ENCODE measurements around the gene LONP1. TPM values are rescaled to one million over a fixed set of nuclear protein-coding genes. Genes with fewer than 3 reads are reported as not detected.
"Not testable (repeated sequence)": the region's sequence is repeated elsewhere in the genome, so short reads cannot be mapped to it uniquely, and the experiment has no call there.

Gene LONP1
- total RNA-seq, 1 donor from 2014 or later, result 64.4 TPM

- no peak for DNase-seq (ENCODE audit: low spot score)
- TF ChIP-seq CTCF (IDR thresholded peaks at IDR 0.05; ENCODE audit: unreplicated experiment), result no peak
- H3K27me3 Mint-ChIP-seq (ENCODE audit: unreplicated experiment), result peaks cover 3% of the 10 kb centered on the region
- no peak overlapping the region for H3K27ac Mint-ChIP-seq (ENCODE audit: unreplicated experiment)
- H3K36me3 Mint-ChIP-seq (ENCODE audit: low read depth, unreplicated experiment), result peaks cover 24% of the 10 kb centered on the region
- H3K4me3 Mint-ChIP-seq (ENCODE audit: unreplicated experiment), result no peak overlapping the region
- H3K9me3 Mint-ChIP-seq (ENCODE audit: unreplicated experiment), result no peaks in the 10 kb centered on the region
- no peaks in the 10 kb centered on the region for H3K4me1 Mint-ChIP-seq (ENCODE audit: unreplicated experiment)
Observed at GRCh38 chr19:5705552-5705951, 14.4 kb downstream of the LONP1 start.

GRCh38 chr19:5703819-5704818, 15.8 kb downstream of the LONP1 start:
- DNase-seq (ENCODE audit: low spot score), result no peak
- peaks cover 26% of the 10 kb centered on the region for H3K36me3 Mint-ChIP-seq (ENCODE audit: low read depth, unreplicated experiment)
- H3K4me3 Mint-ChIP-seq (ENCODE audit: unreplicated experiment), result no peak overlapping the region
- H3K4me1 Mint-ChIP-seq (ENCODE audit: unreplicated experiment), result no peaks in the 10 kb centered on the region
- H3K27me3 Mint-ChIP-seq (ENCODE audit: unreplicated experiment), result peaks cover 4% of the 10 kb centered on the region
- no peak for TF ChIP-seq CTCF (IDR thresholded peaks at IDR 0.05; ENCODE audit: unreplicated experiment)
- H3K27ac Mint-ChIP-seq (ENCODE audit: unreplicated experiment), result no peak overlapping the region
- H3K9me3 Mint-ChIP-seq (ENCODE audit: unreplicated experiment), result no peaks in the 10 kb centered on the region

- H3K27me3 Mint-ChIP-seq (ENCODE audit: unreplicated experiment); H3K4me1 Mint-ChIP-seq (ENCODE audit: unreplicated experiment); H3K9me3 Mint-ChIP-seq (ENCODE audit: unreplicated experiment); H3K4me3 Mint-ChIP-seq (ENCODE audit: unreplicated experiment); DNase-seq (ENCODE audit: low spot score); H3K27ac Mint-ChIP-seq (ENCODE audit: unreplicated experiment): not testable (repeated sequence)
- H3K36me3 Mint-ChIP-seq (ENCODE audit: low read depth, unreplicated experiment), result peaks cover 28% of the 10 kb centered on the region
Observed at GRCh38 chr19:5702053-5702410, 17.9 kb downstream of the LONP1 start.

GRCh38 chr19:5700455-5701092, 19.4 kb downstream of the LONP1 start:
- Mint-ChIP-seq H3K27ac (ENCODE audit: unreplicated experiment) (no peak overlapping the region), H3K9me3 (ENCODE audit: unreplicated experiment) (no peaks in the 10 kb centered on the region), H3K4me3 (ENCODE audit: unreplicated experiment) (no peak overlapping the region), H3K27me3 (ENCODE audit: unreplicated experiment) (peaks cover 4% of the 10 kb centered on the region), H3K4me1 (ENCODE audit: unreplicated experiment) (no peaks in the 10 kb centered on the region), H3K36me3 (ENCODE audit: low read depth, unreplicated experiment) (peaks cover 21% of the 10 kb centered on the region)
- DNase-seq (ENCODE audit: low spot score), result no peak
- no peak for TF ChIP-seq CTCF (IDR thresholded peaks at IDR 0.05; ENCODE audit: unreplicated experiment)

- Mint-ChIP-seq H3K36me3 (ENCODE audit: low read depth, unreplicated experiment) (peaks cover 21% of the 10 kb centered on the region), H3K27ac (ENCODE audit: unreplicated experiment) (no peak overlapping the region), H3K4me3 (ENCODE audit: unreplicated experiment) (no peak overlapping the region), H3K4me1 (ENCODE audit: unreplicated experiment) (no peaks in the 10 kb centered on the region), H3K9me3 (ENCODE audit: unreplicated experiment) (no peaks in the 10 kb centered on the region), H3K27me3 (ENCODE audit: unreplicated experiment) (peaks cover 6% of the 10 kb centered on the region)
- no peak for TF ChIP-seq CTCF (IDR thresholded peaks at IDR 0.05; ENCODE audit: unreplicated experiment)
- no peak for DNase-seq (ENCODE audit: low spot score)
Observed at GRCh38 chr19:5698635-5699422, 21.1 kb downstream of the LONP1 start.
